ENCODE measurements around the gene UBIAD1. TPM values are rescaled to one million over a fixed set of nuclear protein-coding genes. Genes with fewer than 3 reads are reported as not detected.

The UBIAD1 gene
- total and polyA plus RNA-seq, 2 experiments from 2014 or later: 13.7 to 31.6 TPM

DNA sequence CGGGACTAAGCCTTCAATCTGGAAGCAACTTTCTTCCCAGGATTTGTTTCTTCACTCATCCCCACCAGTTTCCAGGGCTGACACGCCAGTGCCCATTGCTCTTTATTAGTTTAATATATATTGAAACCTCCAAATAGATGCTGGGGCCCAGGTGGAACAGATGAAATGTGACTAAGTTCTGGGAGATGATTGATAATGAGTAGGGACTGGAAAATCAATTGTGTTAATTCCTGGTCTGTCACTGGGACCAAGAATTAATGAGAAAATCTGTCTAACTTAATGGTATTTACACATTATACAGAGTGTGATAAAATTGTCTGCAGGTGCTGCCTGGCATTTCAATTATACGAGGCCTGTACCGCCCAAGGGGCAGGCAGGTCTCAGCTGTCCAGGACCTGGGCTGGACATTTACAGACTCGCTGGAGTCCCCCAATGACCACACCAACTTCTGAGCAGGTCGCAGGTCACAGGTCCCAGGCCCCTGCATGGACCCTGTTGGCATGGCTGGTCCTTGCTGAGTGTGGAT lies 35.8 kb downstream of the UBIAD1 start:
- H3K27ac ChIP-seq (ENCODE audit: low read depth): no peak overlapping the region
- DNase-seq (ENCODE audit: low spot score) (no peak), ATAC-seq (no peak)
- Mint-ChIP-seq H3K4me3 (no peak overlapping the region), H3K27me3 (ENCODE audit: insufficient read depth, low read depth, poor library complexity) (peaks cover 10% of the 10 kb centered on the region), H3K4me1 (peaks cover 14% of the 10 kb centered on the region), H3K27ac (no peak overlapping the region), H3K36me3 (ENCODE audit: low read depth) (0 out of 3 replicates have a peak, but pooled peaks cover 3% of the 10 kb centered on the region), H3K9me3 (peaks cover 7% of the 10 kb centered on the region; the same call in 2 of the 3 replicates)
- H3K36me3 ChIP-seq (ENCODE audit: insufficient read depth): no peaks in the 10 kb centered on the region
- H3K27me3 ChIP-seq (ENCODE audit: insufficient read depth): no peaks in the 10 kb centered on the region
- H3F3A ChIP-seq (replicated peaks; ENCODE audit: low read depth): no peaks in the 10 kb centered on the region
- no peak overlapping the region for H3K4me2 ChIP-seq
- H4K20me1 ChIP-seq (replicated peaks; ENCODE audit: insufficient read depth): no peaks in the 10 kb centered on the region
- no peak overlapping the region for H2AFZ ChIP-seq
- no peak overlapping the region for H3K4me3 ChIP-seq
- H3K9me2 ChIP-seq (ENCODE audit: insufficient read depth): no peaks in the 10 kb centered on the region
- no peaks in the 10 kb centered on the region for H3K79me2 ChIP-seq (replicated peaks; ENCODE audit: insufficient read depth)
- H3K4me1 ChIP-seq (ENCODE audit: insufficient read depth): peaks cover 13% of the 10 kb centered on the region; the same call in 1 of the 2 replicates
- TF ChIP-seq EZH2 (IDR thresholded peaks at IDR 0.05; ENCODE audit: low read depth, unreplicated experiment) (no peak), POLR2AphosphoS5 (IDR thresholded peaks at IDR 0.05; ENCODE audit: low read depth) (no peak), EZH2phosphoT487 (IDR thresholded peaks at IDR 0.05; ENCODE audit: unreplicated experiment) (no peak), ZNF462 (CRISPR knock-in tag; IDR thresholded peaks at IDR 0.05) (no peak), ETS1 (IDR thresholded peaks at IDR 0.05) (no peak), CREB1 (CRISPR knock-in tag; IDR thresholded peaks at IDR 0.05; ENCODE audit: low read depth) (no peak), NANOG (IDR thresholded peaks at IDR 0.05; ENCODE audit: borderline replicate concordance) (no peak), STAT1 (IDR thresholded peaks at IDR 0.05; ENCODE audit: unreplicated experiment) (no peak), JUNB (IDR thresholded peaks at IDR 0.05; ENCODE audit: unreplicated experiment) (no peak), ZNF331 (CRISPR knock-in tag; IDR thresholded peaks at IDR 0.05; ENCODE audit: low read depth) (no peak), ZNF114 (CRISPR knock-in tag; IDR thresholded peaks at IDR 0.05) (no peak)
- TF ChIP-seq, protein P1, sequence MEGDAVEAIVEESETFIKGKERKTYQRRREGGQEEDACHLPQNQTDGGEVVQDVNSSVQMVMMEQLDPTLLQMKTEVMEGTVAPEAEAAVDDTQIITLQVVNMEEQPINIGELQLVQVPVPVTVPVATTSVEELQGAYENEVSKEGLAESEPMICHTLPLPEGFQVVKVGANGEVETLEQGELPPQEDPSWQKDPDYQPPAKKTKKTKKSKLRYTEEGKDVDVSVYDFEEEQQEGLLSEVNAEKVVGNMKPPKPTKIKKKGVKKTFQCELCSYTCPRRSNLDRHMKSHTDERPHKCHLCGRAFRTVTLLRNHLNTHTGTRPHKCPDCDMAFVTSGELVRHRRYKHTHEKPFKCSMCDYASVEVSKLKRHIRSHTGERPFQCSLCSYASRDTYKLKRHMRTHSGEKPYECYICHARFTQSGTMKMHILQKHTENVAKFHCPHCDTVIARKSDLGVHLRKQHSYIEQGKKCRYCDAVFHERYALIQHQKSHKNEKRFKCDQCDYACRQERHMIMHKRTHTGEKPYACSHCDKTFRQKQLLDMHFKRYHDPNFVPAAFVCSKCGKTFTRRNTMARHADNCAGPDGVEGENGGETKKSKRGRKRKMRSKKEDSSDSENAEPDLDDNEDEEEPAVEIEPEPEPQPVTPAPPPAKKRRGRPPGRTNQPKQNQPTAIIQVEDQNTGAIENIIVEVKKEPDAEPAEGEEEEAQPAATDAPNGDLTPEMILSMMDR (conservative IDR thresholded peaks at IDR 0.05; ENCODE audit: low read depth in 2 of 2): no peak
- TF ChIP-seq, protein P2, sequence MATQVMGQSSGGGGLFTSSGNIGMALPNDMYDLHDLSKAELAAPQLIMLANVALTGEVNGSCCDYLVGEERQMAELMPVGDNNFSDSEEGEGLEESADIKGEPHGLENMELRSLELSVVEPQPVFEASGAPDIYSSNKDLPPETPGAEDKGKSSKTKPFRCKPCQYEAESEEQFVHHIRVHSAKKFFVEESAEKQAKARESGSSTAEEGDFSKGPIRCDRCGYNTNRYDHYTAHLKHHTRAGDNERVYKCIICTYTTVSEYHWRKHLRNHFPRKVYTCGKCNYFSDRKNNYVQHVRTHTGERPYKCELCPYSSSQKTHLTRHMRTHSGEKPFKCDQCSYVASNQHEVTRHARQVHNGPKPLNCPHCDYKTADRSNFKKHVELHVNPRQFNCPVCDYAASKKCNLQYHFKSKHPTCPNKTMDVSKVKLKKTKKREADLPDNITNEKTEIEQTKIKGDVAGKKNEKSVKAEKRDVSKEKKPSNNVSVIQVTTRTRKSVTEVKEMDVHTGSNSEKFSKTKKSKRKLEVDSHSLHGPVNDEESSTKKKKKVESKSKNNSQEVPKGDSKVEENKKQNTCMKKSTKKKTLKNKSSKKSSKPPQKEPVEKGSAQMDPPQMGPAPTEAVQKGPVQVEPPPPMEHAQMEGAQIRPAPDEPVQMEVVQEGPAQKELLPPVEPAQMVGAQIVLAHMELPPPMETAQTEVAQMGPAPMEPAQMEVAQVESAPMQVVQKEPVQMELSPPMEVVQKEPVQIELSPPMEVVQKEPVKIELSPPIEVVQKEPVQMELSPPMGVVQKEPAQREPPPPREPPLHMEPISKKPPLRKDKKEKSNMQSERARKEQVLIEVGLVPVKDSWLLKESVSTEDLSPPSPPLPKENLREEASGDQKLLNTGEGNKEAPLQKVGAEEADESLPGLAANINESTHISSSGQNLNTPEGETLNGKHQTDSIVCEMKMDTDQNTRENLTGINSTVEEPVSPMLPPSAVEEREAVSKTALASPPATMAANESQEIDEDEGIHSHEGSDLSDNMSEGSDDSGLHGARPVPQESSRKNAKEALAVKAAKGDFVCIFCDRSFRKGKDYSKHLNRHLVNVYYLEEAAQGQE (IDR thresholded peaks at IDR 0.05; ENCODE audit: unreplicated experiment): no peak
